Measurements from ENCODE around the gene TCF7L2. TPM values are rescaled to one million over a fixed set of nuclear protein-coding genes. Genes with fewer than 3 reads are reported as not detected.

The TCF7L2 gene
- polyA plus RNA-seq, 3 donors: 46.2 to 52.9 (median 49.5) TPM

GRCh38 chr10:112932658-112933057, 17.4 kb upstream of the TCF7L2 start:
- DNase-seq (ENCODE audit: extremely low read depth in 1 of 11, low read depth in 9 of 11, low spot score in 4 of 11): no peak

GRCh38 chr10:112934193-112934592, 15.9 kb upstream of the TCF7L2 start:
- DNase-seq (ENCODE audit: extremely low read depth in 1 of 11, low read depth in 9 of 11, low spot score in 4 of 11): no peak

GRCh38 chr10:112938808-112939482, 11.1 kb upstream of the TCF7L2 start:
- no peak for DNase-seq (ENCODE audit: extremely low read depth in 1 of 11, low read depth in 9 of 11, low spot score in 4 of 11)

GRCh38 chr10:112945811-112946210, 4.2 kb upstream of the TCF7L2 start:
- no peak for DNase-seq (ENCODE audit: extremely low read depth in 1 of 11, low read depth in 9 of 11, low spot score in 4 of 11)

- no peak for DNase-seq (ENCODE audit: extremely low read depth in 1 of 11, low read depth in 9 of 11, low spot score in 4 of 11)
Measured at GRCh38 chr10:112946649-112947048, 3.4 kb upstream of the TCF7L2 start.

GRCh38 chr10:112948196-112948595, 1.9 kb upstream of the TCF7L2 start:
- DNase-seq (ENCODE audit: extremely low read depth in 1 of 11, low read depth in 9 of 11, low spot score in 4 of 11): no peak

- peak in 2 of 11 donors; percentile 48 to 67 for DNase-seq (ENCODE audit: extremely low read depth in 1 of 11, low read depth in 9 of 11, low spot score in 4 of 11)
Measured at GRCh38 chr10:112949143-112949823, 764 bp upstream of the TCF7L2 start.

- no peak for DNase-seq (ENCODE audit: extremely low read depth in 1 of 11, low read depth in 9 of 11, low spot score in 4 of 11)
Measured at GRCh38 chr10:112950714-112951358, 789 bp downstream of the TCF7L2 start.

- DNase-seq (ENCODE audit: extremely low read depth in 1 of 11, low read depth in 9 of 11, low spot score in 4 of 11): peak in 4 of 11 donors; percentile 62 to 76 (median 74)
Measured at GRCh38 chr10:112951359-112952281, 1.6 kb downstream of the TCF7L2 start.

- peak in 1 of 11 donors; percentile 44 for DNase-seq (ENCODE audit: extremely low read depth in 1 of 11, low read depth in 9 of 11, low spot score in 4 of 11)
Measured at GRCh38 chr10:112952282-112953173, 2.5 kb downstream of the TCF7L2 start.

GRCh38 chr10:112953174-112954159, 3.4 kb downstream of the TCF7L2 start:
- DNase-seq (ENCODE audit: extremely low read depth in 1 of 11, low read depth in 9 of 11, low spot score in 4 of 11): peak in 1 of 11 donors; percentile 32

GRCh38 chr10:112954974-112955581, 5.0 kb downstream of the TCF7L2 start:
- DNase-seq (ENCODE audit: extremely low read depth in 1 of 11, low read depth in 9 of 11, low spot score in 4 of 11): no peak

GRCh38 chr10:112955582-112956421, 5.8 kb downstream of the TCF7L2 start:
- DNase-seq (ENCODE audit: extremely low read depth in 1 of 11, low read depth in 9 of 11, low spot score in 4 of 11): peak in 1 of 11 donors; percentile 48

GRCh38 chr10:112956631-112957350, 6.7 kb downstream of the TCF7L2 start:
- no peak for DNase-seq (ENCODE audit: extremely low read depth in 1 of 11, low read depth in 9 of 11, low spot score in 4 of 11)

- DNase-seq (ENCODE audit: extremely low read depth in 1 of 11, low read depth in 9 of 11, low spot score in 4 of 11): no peak
Measured at GRCh38 chr10:112957640-112958092, 7.6 kb downstream of the TCF7L2 start.

Data from renal cortex interstitium (tissue), 11 donors.